Right atrium auricular region (tissue), 2 donors: ENCODE data around the gene ANAPC5. TPM values are rescaled to one million over a fixed set of nuclear protein-coding genes. Genes with fewer than 3 reads are reported as not detected.

ENCODE experiments used
- DNase-seq: peaks from one replicate; pipeline ENCODE4 v3.0.0-alpha.2; 2019; ENCODE audit warnings: low spot score
- H3K27ac ChIP-seq, 2 donors: fragments of 200-600 bp; sonication (generic); 1 replicate in 1 of 2; 2 replicates in 1 of 2; pipeline ENCODE4 v1.5.1; 2016 to 2019
- H3K27me3 ChIP-seq, 2 donors: fragments of 200-600 bp; sonication (generic); one replicate each; pipeline versions ENCODE4 v1.5.1 to v1.6.0; 2017 to 2019
- H3K36me3 ChIP-seq: fragments of 200-600 bp; sonication (generic); one replicate; pipeline ENCODE4 v1.5.1; 2016
- H3K4me1 ChIP-seq, 2 donors: fragments of 200-600 bp; sonication (generic); one replicate each; pipeline versions ENCODE4 v1.5.1 to v1.6.0; 2017 to 2019
- H3K4me3 ChIP-seq, 2 donors: fragments of 200-600 bp; sonication (generic); 1 replicate in 1 of 2; 2 replicates in 1 of 2; pipeline ENCODE4 v1.5.1; 2017 to 2019; ENCODE audit warnings: mild to moderate bottlenecking in 1 of 2, moderate library complexity in 1 of 2
- H3K9me3 ChIP-seq, 2 donors: fragments of 200-600 bp; sonication (generic); one replicate each; pipeline ENCODE4 v1.5.1; 2019
- total RNA-seq, 2 donors: library from RNA; depleted of rRNA; stranded (reverse); fragments of >200 nt; gene quantifications; one replicate each; pipeline ENCODE4 v1.1.0, GENCODE V29; 2016
- TF ChIP-seq, protein P1 (sequence below), 2 donors: fragments of 200-600 bp; sonication (generic); IDR thresholded peaks; one replicate each; pipeline ENCODE4 v1.5.1; 2019; ENCODE audit warnings: antibody characterized with exemption in 2 of 2

ANAPC5 gene
- total RNA-seq, 2 donors from 2014 or later: 54.6 to 63.1 TPM

DNA sequence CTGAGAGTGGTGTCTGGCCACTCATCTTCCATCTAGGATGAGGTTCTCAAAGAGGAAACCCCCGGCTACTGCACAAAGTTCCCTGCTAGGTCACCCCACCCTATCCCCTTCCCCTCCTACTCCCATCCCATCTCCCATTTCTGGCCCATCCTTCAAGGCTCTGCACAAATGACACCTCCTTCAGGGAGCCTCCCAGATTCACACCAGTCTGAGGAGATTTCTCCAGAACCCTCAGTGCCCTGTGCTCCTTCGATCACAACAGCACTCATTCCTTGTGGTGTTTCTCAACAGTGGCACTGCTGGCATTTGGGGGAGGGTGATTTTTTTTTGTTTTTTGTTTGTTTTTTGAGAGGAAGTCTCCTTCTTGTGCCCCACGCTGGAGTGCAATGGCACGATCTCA lies 58.6 kb downstream of the ANAPC5 start:
- TF ChIP-seq, protein P1, sequence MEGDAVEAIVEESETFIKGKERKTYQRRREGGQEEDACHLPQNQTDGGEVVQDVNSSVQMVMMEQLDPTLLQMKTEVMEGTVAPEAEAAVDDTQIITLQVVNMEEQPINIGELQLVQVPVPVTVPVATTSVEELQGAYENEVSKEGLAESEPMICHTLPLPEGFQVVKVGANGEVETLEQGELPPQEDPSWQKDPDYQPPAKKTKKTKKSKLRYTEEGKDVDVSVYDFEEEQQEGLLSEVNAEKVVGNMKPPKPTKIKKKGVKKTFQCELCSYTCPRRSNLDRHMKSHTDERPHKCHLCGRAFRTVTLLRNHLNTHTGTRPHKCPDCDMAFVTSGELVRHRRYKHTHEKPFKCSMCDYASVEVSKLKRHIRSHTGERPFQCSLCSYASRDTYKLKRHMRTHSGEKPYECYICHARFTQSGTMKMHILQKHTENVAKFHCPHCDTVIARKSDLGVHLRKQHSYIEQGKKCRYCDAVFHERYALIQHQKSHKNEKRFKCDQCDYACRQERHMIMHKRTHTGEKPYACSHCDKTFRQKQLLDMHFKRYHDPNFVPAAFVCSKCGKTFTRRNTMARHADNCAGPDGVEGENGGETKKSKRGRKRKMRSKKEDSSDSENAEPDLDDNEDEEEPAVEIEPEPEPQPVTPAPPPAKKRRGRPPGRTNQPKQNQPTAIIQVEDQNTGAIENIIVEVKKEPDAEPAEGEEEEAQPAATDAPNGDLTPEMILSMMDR (IDR thresholded peaks at IDR 0.05): no peak
- peaks cover 0 to 43% of the 10 kb centered on the region in 2 donors for H3K4me1 ChIP-seq
- no peaks in the 10 kb centered on the region for H3K36me3 ChIP-seq
- no peaks in the 10 kb centered on the region for H3K9me3 ChIP-seq
- no peak overlapping the region for H3K4me3 ChIP-seq
- no peak overlapping the region for H3K27ac ChIP-seq
- H3K27me3 ChIP-seq: no peaks in the 10 kb centered on the region
- DNase-seq: no peak

DNA sequence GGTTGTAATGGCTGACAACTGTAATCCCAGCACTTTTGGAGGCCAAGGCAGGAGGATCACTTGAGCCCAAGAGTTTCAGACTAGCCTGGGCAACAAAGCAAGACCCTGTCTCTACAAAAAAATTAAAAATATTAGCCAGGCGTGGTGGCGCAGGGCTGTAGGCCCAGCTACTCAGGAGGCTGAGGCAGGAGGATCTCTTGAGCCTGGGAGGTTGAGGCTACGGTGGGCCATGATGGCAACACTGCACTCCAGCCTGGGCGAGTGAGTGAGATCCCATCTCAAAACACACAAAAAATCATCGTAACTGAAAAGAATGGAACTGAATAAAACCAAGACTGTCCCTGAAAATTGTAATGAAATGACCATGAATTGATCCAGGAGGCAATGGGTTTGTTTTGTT lies 61.8 kb downstream of the ANAPC5 start:
- Histone ChIP-seq H3K4me1 (peaks cover 0 to 33% of the 10 kb centered on the region in 2 donors), H3K9me3 (no peaks in the 10 kb centered on the region), H3K4me3 (no peak overlapping the region), H3K27ac (no peak overlapping the region), H3K36me3 (no peaks in the 10 kb centered on the region), H3K27me3 (no peaks in the 10 kb centered on the region)
- TF ChIP-seq, protein P1 (IDR thresholded peaks at IDR 0.05): no peak
- DNase-seq: no peak

DNA sequence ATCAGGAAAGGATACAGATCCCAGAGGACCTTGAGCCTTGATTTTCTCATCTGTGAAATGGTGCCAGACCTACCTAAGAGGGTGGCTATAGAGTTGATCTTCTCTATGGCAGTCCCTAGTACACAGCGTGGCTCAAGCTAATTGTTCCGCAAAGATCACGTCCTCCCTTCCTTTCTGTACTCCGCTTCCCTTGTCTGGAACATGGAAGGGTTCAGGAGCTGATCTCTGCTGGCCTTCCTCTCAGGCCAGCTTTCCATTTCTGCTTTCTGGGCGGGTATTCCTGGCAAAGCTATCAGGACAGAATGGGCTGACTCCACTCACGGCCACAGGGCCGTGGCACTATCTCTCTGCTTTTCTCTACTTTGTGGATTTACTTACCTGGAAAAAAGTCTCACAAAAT lies 62.2 kb downstream of the ANAPC5 start:
- H3K4me3 ChIP-seq: no peak overlapping the region
- no peak overlapping the region for H3K27ac ChIP-seq

GRCh38 chr12:121288986-121289385 lies 63.2 kb downstream of the ANAPC5 start:
- TF ChIP-seq, protein P1 (IDR thresholded peaks at IDR 0.05): no peak
- no peaks in the 10 kb centered on the region for H3K9me3 ChIP-seq
- peaks cover 0 to 31% of the 10 kb centered on the region in 2 donors for H3K4me1 ChIP-seq
- no peak overlapping the region for H3K4me3 ChIP-seq
- H3K36me3 ChIP-seq: no peaks in the 10 kb centered on the region
- H3K27ac ChIP-seq: peak overlapping the region; percentile 47 to 49
- no peaks in the 10 kb centered on the region for H3K27me3 ChIP-seq
- no peak for DNase-seq

More for the DNA sequence above, 62.2 kb downstream of the ANAPC5 start:
- Histone ChIP-seq H3K4me1 (peaks cover 0 to 33% of the 10 kb centered on the region in 2 donors), H3K9me3 (no peaks in the 10 kb centered on the region), H3K36me3 (no peaks in the 10 kb centered on the region), H3K27me3 (no peaks in the 10 kb centered on the region)
- TF ChIP-seq, protein P1 (IDR thresholded peaks at IDR 0.05): no peak
- DNase-seq: no peak

DNA sequence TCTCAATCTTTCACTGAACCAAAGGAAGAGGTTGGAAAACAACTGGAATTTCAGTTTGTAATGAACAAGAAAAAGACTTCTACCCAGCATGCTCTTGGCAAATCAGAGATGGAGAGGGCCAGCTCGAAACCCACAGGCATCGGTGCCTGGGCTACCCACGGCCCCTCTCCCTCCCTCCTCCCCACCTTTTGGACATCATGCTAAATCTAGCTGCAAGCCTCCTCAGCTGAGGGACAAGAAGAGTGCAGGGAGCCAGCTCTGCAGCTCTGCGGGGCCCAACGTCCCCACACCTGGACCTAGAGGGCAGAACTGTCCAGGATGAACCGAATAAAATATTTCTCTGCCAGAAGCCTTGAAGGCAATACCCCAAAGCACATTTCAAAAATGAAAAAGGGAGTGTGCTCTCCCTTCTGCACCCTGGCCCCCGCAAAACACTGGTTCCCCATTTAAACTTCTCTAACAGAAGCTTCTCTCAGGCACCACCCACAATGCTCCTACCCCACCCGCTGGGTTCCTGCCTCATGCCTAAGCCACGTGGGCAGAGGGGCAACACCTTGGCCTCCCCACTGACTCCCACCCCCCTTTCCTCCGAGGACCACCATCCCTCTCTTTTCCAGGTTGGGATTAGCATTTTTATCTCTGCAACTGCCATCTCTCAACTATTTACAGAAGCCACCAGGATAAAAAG lies 63.9 kb downstream of the ANAPC5 start:
- no peaks in the 10 kb centered on the region for H3K27me3 ChIP-seq
- H3K27ac ChIP-seq: peak overlapping the region in 1 of 2 donors; percentile 6
- H3K36me3 ChIP-seq: no peaks in the 10 kb centered on the region
- no peaks in the 10 kb centered on the region for H3K9me3 ChIP-seq
- H3K4me3 ChIP-seq: no peak overlapping the region
- H3K4me1 ChIP-seq: peaks cover 0 to 31% of the 10 kb centered on the region in 2 donors
- no peak for DNase-seq
- TF ChIP-seq, protein P1 (IDR thresholded peaks at IDR 0.05): no peak
